ENCODE data around the gene PCBD1. TPM values are rescaled to one million over a fixed set of nuclear protein-coding genes. Genes with fewer than 3 reads are reported as not detected.

PCBD1 gene
- total and polyA plus RNA-seq, 5 experiments from 2014 or later, result 6.0 to 23.2 (median 9.5) TPM

GRCh38 chr10:70914316-70914864 is 26.0 kb upstream of the PCBD1 start:
- Mint-ChIP-seq H3K27me3 (peaks cover 0 to 20% (median 8%) of the 10 kb centered on the region in 5 donors), H3K27ac (no peak overlapping the region), H3K9me3 (peaks cover 0 to 5% (median 2%) of the 10 kb centered on the region in 9 donors), H3K4me1 (peaks cover 0 to 4% (median under 1%) of the 10 kb centered on the region in 4 donors), H3K4me3 (peak overlapping the region in 1 of 10 donors; percentile 33), H3K36me3 (no peaks in the 10 kb centered on the region)
- POLR2A ChIA-PET, result no interaction called here
- ATAC-seq (no peak), DNase-seq (peak in 1 of 10 donors; percentile 44)

GRCh38 chr10:70913893-70914240 is 25.5 kb upstream of the PCBD1 start:
- POLR2A ChIA-PET, result no interaction called here
- Mint-ChIP-seq H3K4me1 (peaks cover 0 to 4% (median 0%) of the 10 kb centered on the region in 4 donors), H3K4me3 (peak overlapping the region in 1 of 10 donors; percentile 33), H3K9me3 (peaks cover 0 to 5% (median 2%) of the 10 kb centered on the region in 9 donors), H3K27ac (no peak overlapping the region), H3K36me3 (no peaks in the 10 kb centered on the region), H3K27me3 (peaks cover 0 to 22% (median 8%) of the 10 kb centered on the region in 5 donors)
- peak in 1 of 10 donors; percentile 4 for DNase-seq
- no peak for ATAC-seq

- H3K9me3 Mint-ChIP-seq, result peaks cover 0 to 5% (median 2%) of the 10 kb centered on the region in 9 donors
- ATAC-seq, result no peak
- H3K4me3 Mint-ChIP-seq, result no peak overlapping the region
- DNase-seq, result peak in 1 of 10 donors; percentile 26
- peaks cover 0 to 21% (median 8%) of the 10 kb centered on the region in 5 donors for H3K27me3 Mint-ChIP-seq
- peaks cover 0 to 4% (median 0%) of the 10 kb centered on the region in 4 donors for H3K4me1 Mint-ChIP-seq
- H3K27ac Mint-ChIP-seq, result no peak overlapping the region
- H3K36me3 Mint-ChIP-seq, result no peaks in the 10 kb centered on the region
- POLR2A ChIA-PET, result no interaction called here
Observed at GRCh38 chr10:70913191-70913892, 25.0 kb upstream of the PCBD1 start.

GRCh38 chr10:70912556-70912955 is 24.2 kb upstream of the PCBD1 start:
- DNase-seq (peak in 1 of 10 donors; percentile 41), ATAC-seq (no peak)
- Mint-ChIP-seq H3K4me1 (peaks cover 0 to 7% (median 0%) of the 10 kb centered on the region in 4 donors), H3K27ac (no peak overlapping the region), H3K4me3 (no peak overlapping the region), H3K27me3 (peaks cover 0 to 18% (median 6%) of the 10 kb centered on the region in 5 donors), H3K9me3 (peaks cover 0 to 5% (median 2%) of the 10 kb centered on the region in 9 donors), H3K36me3 (no peaks in the 10 kb centered on the region)
- POLR2A ChIA-PET, result no interaction called here

- POLR2A ChIA-PET, result no interaction called here
- Mint-ChIP-seq H3K27me3 (peaks cover 0 to 17% (median 2%) of the 10 kb centered on the region in 5 donors), H3K9me3 (peaks cover 0 to 5% (median 2%) of the 10 kb centered on the region in 9 donors), H3K36me3 (no peaks in the 10 kb centered on the region), H3K4me1 (peaks cover 0 to 7% (median 0%) of the 10 kb centered on the region in 4 donors), H3K4me3 (no peak overlapping the region), H3K27ac (no peak overlapping the region)
- ATAC-seq, result no peak
- no peak for DNase-seq
Observed at GRCh38 chr10:70911386-70911785, 23.0 kb upstream of the PCBD1 start.

- H3K9me3 Mint-ChIP-seq, result peaks cover 0 to 5% (median 2%) of the 10 kb centered on the region in 9 donors
- POLR2A ChIA-PET, result no interaction called here
- H3K27me3 Mint-ChIP-seq, result peaks cover 0 to 17% (median 2%) of the 10 kb centered on the region in 5 donors
- peaks cover 0 to 7% (median 0%) of the 10 kb centered on the region in 4 donors for H3K4me1 Mint-ChIP-seq
- no peak overlapping the region for H3K4me3 Mint-ChIP-seq
- no peak overlapping the region for H3K27ac Mint-ChIP-seq
- H3K36me3 Mint-ChIP-seq, result no peaks in the 10 kb centered on the region
- ATAC-seq, result no peak
- DNase-seq, result peak in 1 of 10 donors; percentile 51
Observed at GRCh38 chr10:70910486-70911341, 22.3 kb upstream of the PCBD1 start.

- Mint-ChIP-seq H3K4me3 (no peak overlapping the region), H3K9me3 (peaks cover 0 to 5% (median 2%) of the 10 kb centered on the region in 9 donors), H3K27ac (no peak overlapping the region), H3K27me3 (peaks cover 0 to 16% (median 2%) of the 10 kb centered on the region in 5 donors), H3K4me1 (peaks cover 0 to 7% (median 0%) of the 10 kb centered on the region in 4 donors), H3K36me3 (no peaks in the 10 kb centered on the region)
- DNase-seq, result no peak
- no peak for ATAC-seq
- POLR2A ChIA-PET, result no interaction called here
Observed at GRCh38 chr10:70909326-70909935, 21.1 kb upstream of the PCBD1 start.

GRCh38 chr10:70908406-70909296 is 20.3 kb upstream of the PCBD1 start:
- peaks cover 0 to 7% (median 0%) of the 10 kb centered on the region in 4 donors for H3K4me1 Mint-ChIP-seq
- peaks cover 0 to 5% (median 0%) of the 10 kb centered on the region in 9 donors for H3K9me3 Mint-ChIP-seq
- H3K27me3 Mint-ChIP-seq, result peaks cover 0 to 15% (median 2%) of the 10 kb centered on the region in 5 donors
- ATAC-seq (no peak), DNase-seq (peak in 1 of 10 donors; percentile 18)
- no peak overlapping the region for H3K27ac Mint-ChIP-seq
- H3K4me3 Mint-ChIP-seq, result no peak overlapping the region
- POLR2A ChIA-PET, result no interaction called here
- no peaks in the 10 kb centered on the region for H3K36me3 Mint-ChIP-seq

- peaks cover 0 to 5% (median 0%) of the 10 kb centered on the region in 4 donors for H3K4me1 Mint-ChIP-seq
- DNase-seq, result no peak
Observed at GRCh38 chr10:70907637-70908405, 19.5 kb upstream of the PCBD1 start.

GRCh38 chr10:70906953-70907636 is 18.7 kb upstream of the PCBD1 start:
- ATAC-seq (no peak), DNase-seq (no peak)
- POLR2A ChIA-PET, result no interaction called here
- Mint-ChIP-seq H3K4me3 (no peak overlapping the region), H3K9me3 (no peaks in the 10 kb centered on the region), H3K36me3 (no peaks in the 10 kb centered on the region), H3K4me1 (peaks cover 0 to 5% (median 0%) of the 10 kb centered on the region in 4 donors), H3K27ac (no peak overlapping the region), H3K27me3 (peaks cover 0 to 5% (median 1%) of the 10 kb centered on the region in 5 donors)

More at GRCh38 chr10:70907637-70908405, 19.5 kb upstream of the PCBD1 start:
- Mint-ChIP-seq H3K27ac (peak overlapping the region in 2 of 10 donors; percentile 21 to 53), H3K36me3 (no peaks in the 10 kb centered on the region), H3K9me3 (no peaks in the 10 kb centered on the region), H3K27me3 (peaks cover 0 to 9% (median 2%) of the 10 kb centered on the region in 5 donors), H3K4me3 (no peak overlapping the region)
- ATAC-seq, result no peak
- POLR2A ChIA-PET, result no interaction called here

All from naive thymus-derived CD8-positive, alpha-beta T cell (primary cell).